Stomach (tissue), 4 donors: Measurements from ENCODE around the gene SUSD6.

ENCODE experiments used
- CTCF ChIP-seq, 7 experiments: fragments of 450-650 bp in 4 of 7; fragments of 200-600 bp in 3 of 7; sonication (generic) in 3 of 7; IDR thresholded peaks; one replicate each; pipeline ENCODE4 v1.5.1; 2016 to 2019; ENCODE audit warnings: antibody characterized with exemption in 7 of 7, control low read depth in 2 of 7, mild to moderate bottlenecking in 1 of 7
- POLR2A ChIP-seq, 4 donors: fragments of 450-650 bp; IDR thresholded peaks; one replicate each; pipeline ENCODE4 v1.6.1; 2016; ENCODE audit warnings: antibody characterized with exemption in 4 of 4, control low read depth in 2 of 4, mild to moderate bottlenecking in 1 of 4, moderate library complexity in 1 of 4

DNA sequence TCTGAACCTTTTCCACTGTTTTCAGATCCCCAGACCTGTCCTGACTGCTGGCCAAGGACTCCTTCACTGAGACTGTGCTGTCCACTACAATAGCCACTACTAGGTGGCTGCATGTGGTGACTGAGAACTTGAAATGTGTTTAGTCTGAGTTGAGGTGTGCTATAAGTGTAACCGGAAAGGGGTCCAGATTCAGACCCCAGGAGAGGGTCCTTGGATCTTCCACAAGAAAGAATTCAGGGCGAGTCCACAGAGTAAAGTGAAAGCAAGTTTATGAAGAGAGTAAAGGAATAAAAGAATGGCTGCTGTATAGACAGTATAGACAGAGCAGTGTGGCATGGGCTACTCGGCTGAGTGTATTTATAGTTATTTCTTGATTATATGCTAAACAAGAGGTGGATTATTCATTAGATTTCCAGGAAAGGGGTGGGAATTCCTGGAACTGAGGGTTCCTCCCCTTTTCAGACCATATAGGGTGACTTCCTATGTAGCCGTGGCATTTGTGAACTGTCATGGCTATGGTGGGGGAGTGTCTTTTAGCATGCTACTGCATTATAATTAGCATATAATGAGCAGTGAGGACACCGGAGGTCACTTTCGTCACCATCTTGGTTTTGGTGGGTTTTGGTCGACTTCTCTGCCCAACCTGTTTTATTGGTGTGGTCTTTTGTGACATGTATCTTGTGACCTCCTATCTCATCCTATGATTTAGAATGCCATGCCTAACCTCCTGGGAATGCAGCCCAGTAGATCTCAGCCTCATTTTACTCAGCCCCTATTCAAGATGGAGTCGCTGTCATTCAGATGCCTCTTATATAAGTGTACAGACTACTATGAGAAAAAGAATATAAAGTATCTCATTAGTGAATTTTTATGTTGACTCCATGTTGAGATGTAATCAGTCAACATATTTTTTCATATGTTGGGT, 85.5 kb downstream of the SUSD6 start:
- TF ChIP-seq CTCF (IDR thresholded peaks at IDR 0.05) (no peak), POLR2A (IDR thresholded peaks at IDR 0.05) (no peak)
